ENCODE measurements around the gene SH3BGRL3.

- TF ChIP-seq POLR2AphosphoS5 (IDR thresholded peaks at IDR 0.05; ENCODE audit: borderline replicate concordance, low read depth, low read length) (no peak), EZH2 (IDR thresholded peaks at IDR 0.05) (no peak), FOXP2 (optimal IDR thresholded peaks at IDR 0.05; ENCODE audit: control extremely low read depth, extremely low read length, insufficient read depth) (no peak)
These were observed 3.5 kb upstream of the SH3BGRL3 start for GRCh38 chr1:26276432-26276838.

Measured in SK-N-MC (cell line).